HEK293 (cell line): ENCODE results near the gene PRRG3.
A peak's percentile ranks its signal among the peaks of the same experiment; 100 is the strongest.

ENCODE experiments used
- CTCF ChIA-PET: fragments of 350-600 bp; formaldehyde crosslinking; extraction: SDS; loops from one replicate; lab custom pipeline; 2021; ENCODE audit warnings: antibody characterized with exemption; lab: Yijun Ruan, JAX
- POLR2A ChIA-PET: fragments of 300-600 bp; formaldehyde crosslinking; extraction: SDS; loops from one replicate; lab custom pipeline; 2020; ENCODE audit warnings: antibody characterized with exemption, inconsistent platforms; lab: Yijun Ruan, JAX
- H3K27ac ChIP-seq: fragments of 200-500 bp; sonication (Bioruptor generic); 2 replicates; pipeline ENCODE4 v1.5.1; 2014; ENCODE audit warnings: low read depth, low read length, control low read depth, inconsistent platforms; ENCODE audit errors: extremely low read depth
- H3K36me3 ChIP-seq, 2 experiments: fragments of 200-500 bp in 1 of 2; sonication (Bioruptor generic) in 1 of 2; 1 replicate in 1 of 2; 2 replicates in 1 of 2; pipeline ENCODE4 v1.5.1; 2014 to 2017; ENCODE audit warnings: inconsistent platforms in 2 of 2, low read length in 2 of 2; ENCODE audit not compliant: control insufficient read depth in 2 of 2, insufficient read depth in 1 of 2
- H3K4me1 ChIP-seq: fragments of 200-500 bp; sonication (Bioruptor generic); 2 replicates; pipeline ENCODE4 v1.5.1; 2014; ENCODE audit warnings: mild to moderate bottlenecking, low read length, inconsistent platforms; ENCODE audit not compliant: control insufficient read depth, insufficient read depth
- H3K4me3 ChIP-seq: 2 replicates; pipeline ENCODE4 v1.5.1; 2011; ENCODE audit warnings: low read depth, mild to moderate bottlenecking, control low read depth, low read length, moderate library complexity
- H3K9me3 ChIP-seq: fragments of 200-500 bp; sonication (Bioruptor generic); 2 replicates; pipeline ENCODE4 v1.5.1; 2014; ENCODE audit warnings: low read depth, low read length, inconsistent platforms; ENCODE audit not compliant: control insufficient read depth, insufficient read depth
- AEBP2 ChIP-seq: fragments of 450-650 bp; formaldehyde crosslinking; IDR thresholded peaks from 2 replicates; pipeline ENCODE4 v1.5.1; 2016; ENCODE audit warnings: missing biosample characterization, missing genetic modification characterization, borderline replicate concordance
- CTCF ChIP-seq: fragments of 450-650 bp; formaldehyde crosslinking; IDR thresholded peaks from 2 replicates; pipeline ENCODE4 v1.5.1; 2016; ENCODE audit warnings: missing biosample characterization, missing genetic modification characterization
- EGR2 ChIP-seq: fragments of 450-650 bp; formaldehyde crosslinking; IDR thresholded peaks from 2 replicates; pipeline ENCODE4 v1.5.1; 2016; ENCODE audit warnings: low read depth, missing biosample characterization, missing genetic modification characterization
- HOXD13 ChIP-seq: sonication (generic); formaldehyde crosslinking; IDR thresholded peaks from 2 replicates; pipeline ENCODE4 v1.8.0; 2022; ENCODE audit warnings: missing genetic modification reagents, borderline replicate concordance
- KLF1 ChIP-seq: fragments of 450-650 bp; formaldehyde crosslinking; IDR thresholded peaks from 2 replicates; pipeline ENCODE4 v1.5.1; 2016; ENCODE audit warnings: missing biosample characterization, missing genetic modification characterization
- PBX3 ChIP-seq: sonication (generic); formaldehyde crosslinking; IDR thresholded peaks from 2 replicates; pipeline ENCODE4 v1.8.1; 2022; ENCODE audit warnings: mild to moderate bottlenecking, moderate library complexity, missing genetic modification reagents
- PRDM6 ChIP-seq: fragments of 450-650 bp; formaldehyde crosslinking; IDR thresholded peaks from 2 replicates; pipeline ENCODE4 v1.5.1; 2017; ENCODE audit warnings: missing biosample characterization, missing genetic modification characterization
- ZNF169 ChIP-seq: fragments of 450-650 bp; formaldehyde crosslinking; IDR thresholded peaks from 2 replicates; pipeline ENCODE4 v1.5.1; 2016; ENCODE audit warnings: missing biosample characterization, missing genetic modification characterization
- ZNF350 ChIP-seq: fragments of 450-650 bp; formaldehyde crosslinking; IDR thresholded peaks from 2 replicates; pipeline ENCODE4 v1.5.0; 2017; ENCODE audit warnings: missing biosample characterization, mild to moderate bottlenecking, missing genetic modification characterization
- ZNF449 ChIP-seq: fragments of 450-650 bp; formaldehyde crosslinking; IDR thresholded peaks from 2 replicates; pipeline ENCODE4 v1.5.1; 2017; ENCODE audit warnings: missing biosample characterization, mild to moderate bottlenecking, missing genetic modification characterization, moderate library complexity
- ZNF513 ChIP-seq: fragments of 450-650 bp; IDR thresholded peaks from 2 replicates; pipeline ENCODE4 v1.5.1; 2018; ENCODE audit warnings: missing biosample characterization, missing genetic modification characterization
- ZNF555 ChIP-seq: fragments of 450-650 bp; formaldehyde crosslinking; conservative IDR thresholded peaks from 2 replicates; pipeline ENCODE4 v1.5.1; 2017; ENCODE audit warnings: missing biosample characterization, mild to moderate bottlenecking, missing genetic modification characterization, inconsistent platforms
- ZNF571 ChIP-seq: fragments of 450-650 bp; formaldehyde crosslinking; IDR thresholded peaks from 2 replicates; pipeline ENCODE4 v1.5.0; 2017; ENCODE audit warnings: missing biosample characterization, missing genetic modification characterization
- ZNF596 ChIP-seq: fragments of 450-650 bp; IDR thresholded peaks from 2 replicates; pipeline ENCODE4 v1.5.0; 2018; ENCODE audit warnings: missing biosample characterization, mild to moderate bottlenecking, missing genetic modification characterization, moderate library complexity

PRRG3 gene

GRCh38 chrX:151746502-151746901, 51.2 kb downstream of the PRRG3 start (continued):
- TF ChIP-seq AEBP2 (tag by site-specific recombination) (no peak), PRDM6 (tag by site-specific recombination) (no peak), ZNF571 (no peak), ZNF596 (tag by site-specific recombination) (no peak)

GRCh38 chrX:151750511-151750910, 55.3 kb downstream of the PRRG3 start:
- no peaks in the 10 kb centered on the region for H3K36me3 ChIP-seq
- TF ChIP-seq ZNF350 (tag by site-specific recombination): no peak
- peak; percentile 11; the same call in 1 of the 2 replicates for TF ChIP-seq EGR2 (tag by site-specific recombination)
- H3K9me3 ChIP-seq: no peaks in the 10 kb centered on the region
- POLR2A ChIA-PET: no interaction called here
- no peak overlapping the region for H3K27ac ChIP-seq
- CTCF ChIA-PET: interaction anchor here (0.6 to 7.9 kb wide), 34 partner anchors 11 to 1788 kb away, joined by 3 to 168 read pairs (median 4); no protein-coding TSS in a partner anchor
- H3K4me3 ChIP-seq: no peak overlapping the region
- no peaks in the 10 kb centered on the region for H3K4me1 ChIP-seq

- ChIA-PET CTCF (interaction anchor here (0.6 to 7.9 kb wide), 36 partner anchors 9 to 1164 kb away, joined by 3 to 168 read pairs (median 4); no protein-coding TSS in a partner anchor), POLR2A (interaction anchor here (1.7 to 2.3 kb wide), 2 partner anchors 221 to 885 kb away, joined by 7 to 8 read pairs; partner anchors contain the start of genes GABRE and GABRQ)
- no peaks in the 10 kb centered on the region for H3K4me1 ChIP-seq
These were observed 57.6 kb downstream of the PRRG3 start for GRCh38 chrX:151752847-151753246.

GRCh38 chrX:151753313-151754046, 58.2 kb downstream of the PRRG3 start:
- CTCF ChIA-PET: interaction anchor here (0.6 to 7.9 kb wide), 42 partner anchors 10 to 1163 kb away, joined by 3 to 168 read pairs (median 4); no protein-coding TSS in a partner anchor
- no peak overlapping the region for H3K27ac ChIP-seq
- H3K9me3 ChIP-seq: no peaks in the 10 kb centered on the region
- no peaks in the 10 kb centered on the region for H3K36me3 ChIP-seq
- H3K4me1 ChIP-seq: no peaks in the 10 kb centered on the region
- no peak overlapping the region for H3K4me3 ChIP-seq
- POLR2A ChIA-PET: interaction anchor here (1.7 to 2.3 kb wide), 2 partner anchors 221 to 884 kb away, joined by 7 to 8 read pairs; partner anchors contain the start of genes GABRE and GABRQ
- TF ChIP-seq CTCF (tag by site-specific recombination) (peak; percentile 68), ZNF513 (tag by site-specific recombination) (no peak), ZNF449 (peak; percentile 70; the same call in 1 of the 2 replicates), ZNF555 (tag by site-specific recombination) (no peak), HOXD13 (CRISPR knock-in tag) (0 out of 2 replicates have a peak, but pooled peaks have one; percentile 10), PBX3 (CRISPR knock-in tag) (0 out of 2 replicates have a peak, but pooled peaks have one; percentile 61)

More at GRCh38 chrX:151752847-151753246, 57.6 kb downstream of the PRRG3 start:
- no peak overlapping the region for H3K4me3 ChIP-seq
- H3K9me3 ChIP-seq: no peaks in the 10 kb centered on the region
- no peak overlapping the region for H3K27ac ChIP-seq
- H3K36me3 ChIP-seq: no peaks in the 10 kb centered on the region
- TF ChIP-seq KLF1 (no peak), ZNF169 (tag by site-specific recombination) (no peak)
